Measurements from ENCODE around the gene TSFM.

Gene TSFM

DNA sequence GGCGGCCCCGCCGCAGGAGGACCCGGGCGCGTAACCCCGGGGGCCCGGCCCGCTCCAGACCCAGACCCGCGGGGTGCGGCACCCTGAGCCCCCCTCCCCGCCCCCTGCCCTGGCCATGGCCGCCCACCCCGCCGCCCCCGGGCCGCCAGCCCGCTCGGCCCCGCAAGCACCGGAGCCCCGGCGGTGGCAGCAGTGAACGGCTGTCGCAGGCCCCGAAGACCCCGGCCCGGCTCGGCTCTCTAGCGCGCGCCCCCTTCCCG, 27.5 kb upstream of the TSFM start:
- TF ChIP-seq ISL1 (CRISPR knock-in tag; IDR thresholded peaks at IDR 0.05) (no peak), ZNF8 (CRISPR knock-in tag; IDR thresholded peaks at IDR 0.05) (no peak), ZNF70 (CRISPR knock-in tag; IDR thresholded peaks at IDR 0.05) (no peak), ZFP30 (CRISPR knock-in tag; IDR thresholded peaks at IDR 0.05) (no peak), TOX (CRISPR knock-in tag; IDR thresholded peaks at IDR 0.05; ENCODE audit: borderline replicate concordance) (no peak), SNAI2 (CRISPR knock-in tag; IDR thresholded peaks at IDR 0.05) (no peak), GLIS3 (CRISPR knock-in tag; IDR thresholded peaks at IDR 0.05) (no peak), ZNF565 (CRISPR knock-in tag; conservative IDR thresholded peaks at IDR 0.05; ENCODE audit: low read depth) (no peak), ZC3H10 (CRISPR knock-in tag; IDR thresholded peaks at IDR 0.05) (no peak), TSHZ2 (CRISPR knock-in tag; IDR thresholded peaks at IDR 0.05) (no peak), ZFP3 (CRISPR knock-in tag; IDR thresholded peaks at IDR 0.05) (no peak), RARB (CRISPR knock-in tag; IDR thresholded peaks at IDR 0.05) (no peak)
- TF ChIP-seq, protein P1, sequence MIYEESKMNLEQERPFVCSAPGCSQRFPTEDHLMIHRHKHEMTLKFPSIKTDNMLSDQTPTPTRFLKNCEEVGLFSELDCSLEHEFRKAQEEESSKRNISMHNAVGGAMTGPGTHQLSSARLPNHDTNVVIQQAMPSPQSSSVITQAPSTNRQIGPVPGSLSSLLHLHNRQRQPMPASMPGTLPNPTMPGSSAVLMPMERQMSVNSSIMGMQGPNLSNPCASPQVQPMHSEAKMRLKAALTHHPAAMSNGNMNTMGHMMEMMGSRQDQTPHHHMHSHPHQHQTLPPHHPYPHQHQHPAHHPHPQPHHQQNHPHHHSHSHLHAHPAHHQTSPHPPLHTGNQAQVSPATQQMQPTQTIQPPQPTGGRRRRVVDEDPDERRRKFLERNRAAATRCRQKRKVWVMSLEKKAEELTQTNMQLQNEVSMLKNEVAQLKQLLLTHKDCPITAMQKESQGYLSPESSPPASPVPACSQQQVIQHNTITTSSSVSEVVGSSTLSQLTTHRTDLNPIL (CRISPR knock-in tag; IDR thresholded peaks at IDR 0.05; ENCODE audit: low read depth) = no peak
- TF ChIP-seq, protein P2, sequence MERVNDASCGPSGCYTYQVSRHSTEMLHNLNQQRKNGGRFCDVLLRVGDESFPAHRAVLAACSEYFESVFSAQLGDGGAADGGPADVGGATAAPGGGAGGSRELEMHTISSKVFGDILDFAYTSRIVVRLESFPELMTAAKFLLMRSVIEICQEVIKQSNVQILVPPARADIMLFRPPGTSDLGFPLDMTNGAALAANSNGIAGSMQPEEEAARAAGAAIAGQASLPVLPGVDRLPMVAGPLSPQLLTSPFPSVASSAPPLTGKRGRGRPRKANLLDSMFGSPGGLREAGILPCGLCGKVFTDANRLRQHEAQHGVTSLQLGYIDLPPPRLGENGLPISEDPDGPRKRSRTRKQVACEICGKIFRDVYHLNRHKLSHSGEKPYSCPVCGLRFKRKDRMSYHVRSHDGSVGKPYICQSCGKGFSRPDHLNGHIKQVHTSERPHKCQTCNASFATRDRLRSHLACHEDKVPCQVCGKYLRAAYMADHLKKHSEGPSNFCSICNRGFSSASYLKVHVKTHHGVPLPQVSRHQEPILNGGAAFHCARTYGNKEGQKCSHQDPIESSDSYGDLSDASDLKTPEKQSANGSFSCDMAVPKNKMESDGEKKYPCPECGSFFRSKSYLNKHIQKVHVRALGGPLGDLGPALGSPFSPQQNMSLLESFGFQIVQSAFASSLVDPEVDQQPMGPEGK (CRISPR knock-in tag; IDR thresholded peaks at IDR 0.05; ENCODE audit: borderline replicate concordance) = no peak
- TF ChIP-seq, protein P3, sequence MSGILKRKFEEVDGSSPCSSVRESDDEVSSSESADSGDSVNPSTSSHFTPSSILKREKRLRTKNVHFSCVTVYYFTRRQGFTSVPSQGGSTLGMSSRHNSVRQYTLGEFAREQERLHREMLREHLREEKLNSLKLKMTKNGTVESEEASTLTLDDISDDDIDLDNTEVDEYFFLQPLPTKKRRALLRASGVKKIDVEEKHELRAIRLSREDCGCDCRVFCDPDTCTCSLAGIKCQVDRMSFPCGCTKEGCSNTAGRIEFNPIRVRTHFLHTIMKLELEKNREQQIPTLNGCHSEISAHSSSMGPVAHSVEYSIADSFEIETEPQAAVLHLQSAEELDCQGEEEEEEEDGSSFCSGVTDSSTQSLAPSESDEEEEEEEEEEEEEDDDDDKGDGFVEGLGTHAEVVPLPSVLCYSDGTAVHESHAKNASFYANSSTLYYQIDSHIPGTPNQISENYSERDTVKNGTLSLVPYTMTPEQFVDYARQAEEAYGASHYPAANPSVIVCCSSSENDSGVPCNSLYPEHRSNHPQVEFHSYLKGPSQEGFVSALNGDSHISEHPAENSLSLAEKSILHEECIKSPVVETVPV (CRISPR knock-in tag; IDR thresholded peaks at IDR 0.05) = no peak
- no peak for ATAC-seq

- ATAC-seq = no peak
- TF ChIP-seq TCF4 (CRISPR knock-in tag; IDR thresholded peaks at IDR 0.05; ENCODE audit: borderline replicate concordance) (no peak), RARB (CRISPR knock-in tag; IDR thresholded peaks at IDR 0.05) (no peak), ARNTL (CRISPR knock-in tag; IDR thresholded peaks at IDR 0.05; ENCODE audit: borderline replicate concordance, low read depth) (no peak), CSDC2 (CRISPR knock-in tag; IDR thresholded peaks at IDR 0.05) (no peak), GLIS3 (CRISPR knock-in tag; IDR thresholded peaks at IDR 0.05) (no peak), BACH2 (CRISPR knock-in tag; IDR thresholded peaks at IDR 0.05; ENCODE audit: borderline replicate concordance) (no peak), ZNF70 (CRISPR knock-in tag; IDR thresholded peaks at IDR 0.05) (no peak), POU6F1 (CRISPR knock-in tag; IDR thresholded peaks at IDR 0.05; ENCODE audit: borderline replicate concordance, low read depth) (no peak), ZC3H10 (CRISPR knock-in tag; IDR thresholded peaks at IDR 0.05) (no peak), ZNF565 (CRISPR knock-in tag; conservative IDR thresholded peaks at IDR 0.05; ENCODE audit: low read depth) (no peak), ESRRG (CRISPR knock-in tag; IDR thresholded peaks at IDR 0.05) (no peak), OSR1 (CRISPR knock-in tag; IDR thresholded peaks at IDR 0.05) (no peak), ZFP30 (CRISPR knock-in tag; IDR thresholded peaks at IDR 0.05) (no peak), TOX (CRISPR knock-in tag; IDR thresholded peaks at IDR 0.05; ENCODE audit: borderline replicate concordance) (no peak), ZFP3 (CRISPR knock-in tag; IDR thresholded peaks at IDR 0.05) (no peak), TSHZ2 (CRISPR knock-in tag; IDR thresholded peaks at IDR 0.05) (no peak)
- TF ChIP-seq, protein P2 (CRISPR knock-in tag; IDR thresholded peaks at IDR 0.05; ENCODE audit: borderline replicate concordance) = no peak
- TF ChIP-seq, protein P3 (CRISPR knock-in tag; IDR thresholded peaks at IDR 0.05) = no peak
Observed at GRCh38 chr12:57755454-57756372, 26.9 kb upstream of the TSFM start.

Measured in SK-N-SH treated with all-trans-retinoic acid at 6 μM for 48 hours (cell line).